SK-N-SH (cell line): ENCODE results near the gene COX18. TPM values are rescaled to one million over a fixed set of nuclear protein-coding genes. Genes with fewer than 3 reads are reported as not detected.

ENCODE experiments used
- CTCF ChIA-PET: fragments of 300-600, 350-600 bp; formaldehyde crosslinking; extraction: SDS; loops from one replicate; lab custom pipeline; 2021; lab: Yijun Ruan, JAX
- POLR2A ChIA-PET: fragments of 350-600 bp; sonication (Branson Sonifier 250); formaldehyde crosslinking; extraction: SDS; loops from one replicate; lab custom pipeline; 2020; ENCODE audit warnings: antibody characterized with exemption, inconsistent platforms; lab: Yijun Ruan, JAX
- DNase-seq: peaks from one replicate; pipeline ENCODE4 v3.0.0; 2012
- H2AFZ ChIP-seq: fragments of 200-600 bp; sonication (generic); 2 replicates; pipeline ENCODE4 v1.8.1; 2016; ENCODE audit warnings: antibody characterized with exemption, mild to moderate bottlenecking, low read depth
- H3F3A ChIP-seq: fragments of 200-600 bp; sonication (generic); replicated peaks from 2 replicates; pipeline ENCODE3; 2016; ENCODE audit warnings: antibody characterized with exemption, mild to moderate bottlenecking; ENCODE audit not compliant: insufficient read depth
- H3K27ac ChIP-seq, 2 experiments: fragments of 200-500 bp in 1 of 2; fragments of 200-600 bp in 1 of 2; sonication (Bioruptor generic) in 1 of 2; sonication (generic), shearing (Covaris generic) in 1 of 2; 2 replicates each; pipeline versions ENCODE4 v1.5.1 to v1.6.1; 2014 to 2016; ENCODE audit warnings: low read depth in 2 of 2, inconsistent platforms in 1 of 2, low read length in 1 of 2, mild to moderate bottlenecking in 1 of 2, mixed read lengths in 1 of 2
- H3K27me3 ChIP-seq: fragments of 200-600 bp; sonication (generic), shearing (Covaris generic); 2 replicates; pipeline ENCODE4 v1.6.1; 2016; ENCODE audit warnings: mixed run types; ENCODE audit not compliant: insufficient read depth
- H3K36me3 ChIP-seq, 2 experiments: fragments of 200-500 bp in 1 of 2; fragments of 200-600 bp in 1 of 2; sonication (Bioruptor generic) in 1 of 2; sonication (generic) in 1 of 2; replicated peaks in 1 of 2; 2 replicates each; pipeline versions ENCODE3 to v1.5.1; 2014 to 2016; ENCODE audit warnings: low read length in 1 of 2, mild to moderate bottlenecking in 1 of 2; ENCODE audit not compliant: insufficient read depth in 2 of 2, control insufficient read depth in 1 of 2
- H3K4me1 ChIP-seq, 2 experiments: fragments of 200-500 bp in 1 of 2; fragments of 200-600 bp in 1 of 2; sonication (Bioruptor generic) in 1 of 2; sonication (generic), shearing (Covaris generic) in 1 of 2; 2 replicates each; pipeline versions ENCODE4 v1.5.1 to v1.6.1; 2014 to 2016; ENCODE audit warnings: low read depth in 1 of 2, low read length in 1 of 2, mixed run types in 1 of 2; ENCODE audit not compliant: insufficient read depth in 2 of 2, control insufficient read depth in 1 of 2
- H3K4me2 ChIP-seq: fragments of 200-600 bp; sonication (generic), shearing (Covaris generic); 2 replicates; pipeline ENCODE4 v1.6.1; 2017; ENCODE audit warnings: mixed run types
- H3K4me3 ChIP-seq, 2 experiments: fragments of 200-500 bp in 1 of 2; fragments of 200-600 bp in 1 of 2; sonication (Bioruptor generic) in 1 of 2; sonication (generic), shearing (Covaris generic) in 1 of 2; 2 replicates each; pipeline versions ENCODE4 v1.5.1 to v1.8.1; 2014 to 2016; ENCODE audit warnings: low read depth in 2 of 2, inconsistent platforms in 1 of 2, low read length in 1 of 2, mild to moderate bottlenecking in 1 of 2, mixed read lengths in 1 of 2, moderate library complexity in 1 of 2
- H3K79me2 ChIP-seq: fragments of 200-600 bp; sonication (generic); 2 replicates; pipeline ENCODE4 v1.8.1; 2017; ENCODE audit warnings: mild to moderate bottlenecking; ENCODE audit not compliant: insufficient read depth
- H3K9ac ChIP-seq: fragments of 200-600 bp; sonication (generic); 2 replicates; pipeline ENCODE4 v1.6.1; 2017; ENCODE audit warnings: mixed run types
- H3K9me2 ChIP-seq: fragments of 200-600 bp; sonication (generic); 2 replicates; pipeline ENCODE4 v1.6.1; 2017; ENCODE audit warnings: mixed run types
- H3K9me3 ChIP-seq: fragments of 200-600 bp; sonication (generic); 2 replicates; pipeline ENCODE4 v1.6.1; 2017; ENCODE audit warnings: mixed run types, mild to moderate bottlenecking, moderate library complexity
- H4K20me1 ChIP-seq: fragments of 200-600 bp; sonication (generic); 2 replicates; pipeline ENCODE4 v1.6.1; 2017; ENCODE audit warnings: mild to moderate bottlenecking, mixed run types; ENCODE audit not compliant: insufficient read depth
- CHD2 ChIP-seq: fragments of 150-350 bp; IDR thresholded peaks from 2 replicates; pipeline ENCODE4 v1.6.1; 2018; ENCODE audit warnings: low read length; ENCODE audit not compliant: partially characterized antibody
- ELF1 ChIP-seq: IDR thresholded peaks from 2 replicates; pipeline ENCODE4 v1.4.0; 2012
- FOSL2 ChIP-seq: IDR thresholded peaks from 2 replicates; pipeline ENCODE4 v1.4.0; 2012; ENCODE audit warnings: low read depth, mild to moderate bottlenecking, moderate library complexity, borderline replicate concordance
- FOXJ3 ChIP-seq: sonication (generic); formaldehyde crosslinking; IDR thresholded peaks from 2 replicates; pipeline ENCODE4 v1.5.1; 2020; ENCODE audit warnings: mild to moderate bottlenecking, missing genetic modification reagents
- FOXM1 ChIP-seq: IDR thresholded peaks from 2 replicates; pipeline ENCODE4 v1.4.0; 2012; ENCODE audit warnings: low read depth, mild to moderate bottlenecking
- GATA2 ChIP-seq: sonication (generic); formaldehyde crosslinking; IDR thresholded peaks from 2 replicates; pipeline ENCODE4 v1.5.0; 2020; ENCODE audit warnings: mild to moderate bottlenecking, missing genetic modification reagents
- IRF3 ChIP-seq: fragments of 150-350 bp; IDR thresholded peaks from 2 replicates; pipeline ENCODE4 v1.6.1; 2016; ENCODE audit warnings: mild to moderate bottlenecking, low read depth, low read length
- JUND ChIP-seq: IDR thresholded peaks from 2 replicates; pipeline ENCODE4 v1.4.0; 2012
- MAX ChIP-seq: IDR thresholded peaks from 2 replicates; pipeline ENCODE4 v1.4.0; 2012; ENCODE audit warnings: low read depth
- NRF1 ChIP-seq: IDR thresholded peaks from 2 replicates; pipeline ENCODE4 v1.6.1; 2012; ENCODE audit warnings: low read depth, mild to moderate bottlenecking, low read length
- PBX3 ChIP-seq: IDR thresholded peaks from 2 replicates; pipeline ENCODE4; 2012
- POLR2AphosphoS5 ChIP-seq: IDR thresholded peaks from 2 replicates; pipeline ENCODE4 v1.6.1; 2012; ENCODE audit warnings: low read depth, low read length
- RCOR1 ChIP-seq: fragments of 150-350 bp; IDR thresholded peaks from 2 replicates; pipeline ENCODE4 v1.6.1; 2017; ENCODE audit warnings: antibody characterized with exemption, low read length
- SIN3A ChIP-seq: IDR thresholded peaks from 2 replicates; pipeline ENCODE4 v1.6.1; 2012; ENCODE audit warnings: low read depth, mild to moderate bottlenecking, low read length, moderate library complexity, borderline replicate concordance
- SMC3 ChIP-seq: IDR thresholded peaks from 2 replicates; pipeline ENCODE4 v1.6.1; 2012; ENCODE audit warnings: low read depth, low read length, improper control_type of control experiment
- TAF1 ChIP-seq: IDR thresholded peaks from 2 replicates; pipeline ENCODE4 v1.6.1; 2012; ENCODE audit warnings: low read depth, mild to moderate bottlenecking, low read length, moderate library complexity, borderline replicate concordance
- TCF12 ChIP-seq: IDR thresholded peaks from 2 replicates; pipeline ENCODE4 v1.4.0; 2012
- USF2 ChIP-seq: fragments of 150-350 bp; IDR thresholded peaks from 2 replicates; pipeline ENCODE4 v1.6.1; 2017; ENCODE audit warnings: antibody characterized with exemption, low read length, low read depth, borderline replicate concordance
- YY1 ChIP-seq: IDR thresholded peaks from 2 replicates; pipeline ENCODE4 v1.4.0; 2012; ENCODE audit warnings: low read depth, mild to moderate bottlenecking
- WGBS: methylation state at CpG from one replicate; pipeline ENCODE4 v1.1.6; 2017; ENCODE audit warnings: low lambda C conversion rate; 5-methylcytosine and 5-hydroxymethylcytosine counted together
- polyA plus RNA-seq, 3 experiments: library from polyadenylated mRNA; depleted of rRNA; stranded (reverse); fragments of >200 nt; gene quantifications; 2 replicates each; pipeline ENCODE4 v1.2.3, GENCODE V29; 2012
- TF ChIP-seq, protein P1 (sequence below): fragments of 200-600 bp; sonication (generic); IDR thresholded peaks from 2 replicates; pipeline ENCODE4 v1.6.1; 2017; ENCODE audit warnings: antibody characterized with exemption, mild to moderate bottlenecking, moderate library complexity

Gene COX18
- polyA plus RNA-seq, 1 of the 3 experiments (the other 2 are of a cell fraction), result 7.7 TPM

GRCh38 chr4:73066445-73066844 lies 3.1 kb downstream of the COX18 start (continued):
- TF ChIP-seq SIN3A (no peak), SMC3 (no peak)

DNA sequence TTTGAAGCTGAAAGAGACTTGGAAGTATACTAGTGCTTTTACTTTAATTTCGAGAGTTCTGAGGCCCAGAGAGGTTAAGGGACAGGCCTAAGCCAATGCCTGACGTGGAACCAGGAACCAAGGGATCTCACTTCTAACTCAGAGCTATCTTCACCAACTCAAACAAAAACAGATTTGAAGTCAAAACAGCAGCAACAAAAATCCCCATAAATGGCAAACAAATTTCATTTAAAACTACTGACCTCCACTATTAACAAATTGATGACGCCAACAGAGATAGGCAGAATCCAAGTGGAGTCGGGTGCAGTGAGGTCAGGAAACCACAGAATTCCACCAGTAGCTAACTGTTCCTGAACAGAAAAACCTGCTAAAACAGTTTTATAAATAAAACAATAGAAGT lies 5.0 kb downstream of the COX18 start:
- no peaks in the 10 kb centered on the region for H4K20me1 ChIP-seq
- H3K79me2 ChIP-seq, result peaks cover 48% of the 10 kb centered on the region
- H3K27me3 ChIP-seq, result no peaks in the 10 kb centered on the region
- peaks cover 32 to 40% of the 10 kb centered on the region in 2 experiments for H3K36me3 ChIP-seq
- H3K4me2 ChIP-seq, result no peak overlapping the region
- no peak for TF ChIP-seq YY1
- TF ChIP-seq IRF3, result no peak
- TF ChIP-seq RCOR1, result no peak
- TF ChIP-seq PBX3, result no peak
- TF ChIP-seq USF2, result no peak
- no peak for TF ChIP-seq ELF1
- H3K27ac ChIP-seq, result no peak overlapping the region
- no peak overlapping the region for H2AFZ ChIP-seq
- CTCF ChIA-PET, result no interaction called here
- H3K4me3 ChIP-seq, result no peak overlapping the region
- no peak overlapping the region for H3K9ac ChIP-seq
- H3K9me3 ChIP-seq, result no peaks in the 10 kb centered on the region
- 87% methylated on average over 4 of the region's 4 CpGs for WGBS
- DNase-seq, result no peak
- H3F3A ChIP-seq, result peaks cover 10% of the 10 kb centered on the region
- POLR2A ChIA-PET, result interaction anchor here (1.1 kb wide), 1 partner anchor 195 kb away, joined by 4 read pairs; no protein-coding TSS in a partner anchor
- peaks cover 0 to 2% of the 10 kb centered on the region in 2 experiments; a peak in 2 of 4 replicates for H3K4me1 ChIP-seq
- H3K9me2 ChIP-seq, result no peaks in the 10 kb centered on the region

DNA sequence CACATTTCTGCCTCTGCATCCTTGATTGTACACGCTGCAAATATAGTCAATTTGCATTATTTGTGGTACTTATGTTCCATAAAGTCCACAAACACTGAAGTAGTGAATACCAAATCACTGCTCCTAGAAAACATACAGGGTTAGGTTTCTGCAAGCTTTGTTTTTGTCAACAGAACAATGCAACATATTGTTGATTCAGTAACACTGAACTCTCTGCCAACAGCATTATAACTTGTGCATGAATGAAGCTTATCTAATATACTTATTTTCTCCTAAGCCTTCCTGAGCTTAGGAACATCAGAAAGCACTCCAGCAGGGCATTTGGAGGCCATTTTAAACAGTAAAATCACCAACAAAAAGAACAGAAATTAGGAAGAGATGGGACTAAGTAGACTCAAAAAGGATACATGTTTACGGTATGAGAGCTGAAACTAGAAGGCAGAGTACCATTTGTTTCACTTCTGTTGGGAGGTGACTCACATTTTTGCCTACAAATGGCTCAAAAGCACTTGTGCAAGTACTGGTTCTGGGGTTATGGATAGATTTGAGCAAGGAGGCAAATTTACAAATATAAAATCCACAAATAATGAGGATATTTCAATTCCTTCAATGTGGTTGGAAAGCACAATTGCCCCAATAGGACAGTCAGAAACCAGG lies 14.1 kb downstream of the COX18 start:
- POLR2A ChIA-PET, result no interaction called here
- H3K79me2 ChIP-seq, result no peaks in the 10 kb centered on the region
- peaks cover 5% of the 10 kb centered on the region for H3F3A ChIP-seq
- H3K9ac ChIP-seq, result no peak overlapping the region
- DNase-seq, result no peak
- CTCF ChIA-PET, result interaction anchor here (0.8 kb wide), 1 partner anchor 432 kb away, joined by 3 read pairs; no protein-coding TSS in a partner anchor
- no peaks in the 10 kb centered on the region for H3K4me1 ChIP-seq
- no peaks in the 10 kb centered on the region for H3K9me3 ChIP-seq
- H3K27ac ChIP-seq, result no peak overlapping the region
- WGBS, result 96% methylated on average over 2 of the region's 2 CpGs
- no peak overlapping the region for H3K4me2 ChIP-seq
- no peaks in the 10 kb centered on the region for H3K9me2 ChIP-seq
- no peaks in the 10 kb centered on the region for H3K27me3 ChIP-seq
- no peak overlapping the region for H2AFZ ChIP-seq
- no peak overlapping the region for H3K4me3 ChIP-seq
- no peaks in the 10 kb centered on the region for H4K20me1 ChIP-seq
- H3K36me3 ChIP-seq, result peaks cover 47 to 57% of the 10 kb centered on the region in 2 experiments
- TF ChIP-seq TCF12, result no peak
- no peak for TF ChIP-seq JUND
- TF ChIP-seq FOSL2, result no peak
- TF ChIP-seq GATA2, result no peak
- no peak for TF ChIP-seq CHD2
- TF ChIP-seq, protein P1, sequence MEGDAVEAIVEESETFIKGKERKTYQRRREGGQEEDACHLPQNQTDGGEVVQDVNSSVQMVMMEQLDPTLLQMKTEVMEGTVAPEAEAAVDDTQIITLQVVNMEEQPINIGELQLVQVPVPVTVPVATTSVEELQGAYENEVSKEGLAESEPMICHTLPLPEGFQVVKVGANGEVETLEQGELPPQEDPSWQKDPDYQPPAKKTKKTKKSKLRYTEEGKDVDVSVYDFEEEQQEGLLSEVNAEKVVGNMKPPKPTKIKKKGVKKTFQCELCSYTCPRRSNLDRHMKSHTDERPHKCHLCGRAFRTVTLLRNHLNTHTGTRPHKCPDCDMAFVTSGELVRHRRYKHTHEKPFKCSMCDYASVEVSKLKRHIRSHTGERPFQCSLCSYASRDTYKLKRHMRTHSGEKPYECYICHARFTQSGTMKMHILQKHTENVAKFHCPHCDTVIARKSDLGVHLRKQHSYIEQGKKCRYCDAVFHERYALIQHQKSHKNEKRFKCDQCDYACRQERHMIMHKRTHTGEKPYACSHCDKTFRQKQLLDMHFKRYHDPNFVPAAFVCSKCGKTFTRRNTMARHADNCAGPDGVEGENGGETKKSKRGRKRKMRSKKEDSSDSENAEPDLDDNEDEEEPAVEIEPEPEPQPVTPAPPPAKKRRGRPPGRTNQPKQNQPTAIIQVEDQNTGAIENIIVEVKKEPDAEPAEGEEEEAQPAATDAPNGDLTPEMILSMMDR, result no peak
- TF ChIP-seq MAX, result no peak
- no peak for TF ChIP-seq NRF1
- no peak for TF ChIP-seq FOXJ3 (CRISPR knock-in tag)
- TF ChIP-seq FOXM1, result no peak
- no peak for TF ChIP-seq TAF1
- no peak for TF ChIP-seq POLR2AphosphoS5
